Left lung (tissue), 10 donors: ENCODE measurements around the gene RXRA. TPM values are rescaled to one million over a fixed set of nuclear protein-coding genes. Genes with fewer than 3 reads are reported as not detected.

Experiments used
- ATAC-seq: fragments of 200-7000 bp; cut with Tn5 transposase; one replicate; pipeline ENCODE4 v1.9.1; 2020; ENCODE audit warnings: moderate library complexity
- DNase-seq, 4 donors: peaks; one replicate each; pipeline ENCODE4 v3.0.0-alpha.2; 2013 to 2020
- H3K27ac ChIP-seq, 2 donors: fragments of 200-600 bp; sonication (generic) in 1 of 2; one replicate each; pipeline versions ENCODE4 v1.5.0 to v1.8.0; 2020 to 2021
- H3K27me3 ChIP-seq, 2 donors: fragments of 200-600 bp; sonication (generic) in 1 of 2; one replicate each; pipeline versions ENCODE4 v1.5.0 to v1.8.0; 2020 to 2021
- H3K36me3 ChIP-seq, 2 donors: fragments of 200-600 bp; sonication (generic) in 1 of 2; one replicate each; pipeline versions ENCODE4 v1.5.0 to v1.8.0; 2020 to 2021
- H3K4me1 ChIP-seq, 2 donors: fragments of 200-600 bp; one replicate each; pipeline ENCODE4 v1.8.0; 2021
- H3K4me3 ChIP-seq, 2 donors: fragments of 200-600 bp; sonication (generic) in 1 of 2; one replicate each; pipeline versions ENCODE4 v1.5.0 to v1.8.0; 2020 to 2021; ENCODE audit warnings: mild to moderate bottlenecking in 1 of 2
- H3K9me3 ChIP-seq, 2 donors: fragments of 200-600 bp; sonication (generic) in 1 of 2; one replicate each; pipeline versions ENCODE4 v1.5.0 to v1.8.0; 2020 to 2021
- CTCF ChIP-seq, 2 donors: fragments of 200-600 bp; sonication (generic) in 1 of 2; IDR thresholded peaks; one replicate each; pipeline versions ENCODE4 v1.5.0 to v1.8.0; 2021; ENCODE audit warnings: antibody characterized with exemption in 2 of 2
- intact Hi-C, 2 donors: fragments of 100-400 bp; cut with DNase I; formaldehyde crosslinking; loops; one replicate each; pipeline versions ENCODE4 v1.11.2 to v1.14.2; 2022
- polyA plus RNA-seq, 6 donors: library from polyadenylated mRNA; unstranded; fragments of 120-200 nt; gene quantifications; one replicate each; pipeline ENCODE4 v1.2.1, GENCODE V29; 2013; ENCODE audit not compliant: insufficient read length in 6 of 6
- total RNA-seq, 2 donors: library from RNA; stranded (reverse); fragmentation: NEBNext Ultra II Directional; extraction: Animal tissue kit (Norgen Biotek cat#: 25700); gene quantifications; one replicate each; pipeline ENCODE4 v1.2.1, GENCODE V29; 2021
- donor health status: DM: no; HTN: yes; CAD: no.
- donor health status: DM: no; HTN: no; CAD: no.

Gene RXRA
- total and polyA plus RNA-seq, 8 donors: 42.2 to 79.5 (median 55.7) TPM

- peaks cover 0 to 12% of the 10 kb centered on the region in 2 donors for H3K4me1 ChIP-seq
- H3K27me3 ChIP-seq: peaks cover 0 to 17% of the 10 kb centered on the region in 2 donors
- intact Hi-C loops: no loop called here
- H3K27ac ChIP-seq: no peak overlapping the region
- H3K36me3 ChIP-seq: no peaks in the 10 kb centered on the region
- DNase-seq: peak in 1 of 4 donors; percentile 68
- no peaks in the 10 kb centered on the region for H3K9me3 ChIP-seq
- H3K4me3 ChIP-seq: no peak overlapping the region
- TF ChIP-seq CTCF (IDR thresholded peaks at IDR 0.05): no peak
- ATAC-seq: no peak
These were observed 29.8 kb upstream of the RXRA start for GRCh38 chr9:134296301-134297082.

- DNase-seq (peak in 1 of 4 donors; percentile 35), ATAC-seq (no peak)
- no peak overlapping the region for H3K27ac ChIP-seq
- intact Hi-C loops: no loop called here
- H3K36me3 ChIP-seq: no peaks in the 10 kb centered on the region
- H3K9me3 ChIP-seq: no peaks in the 10 kb centered on the region
- no peak overlapping the region for H3K4me3 ChIP-seq
- H3K4me1 ChIP-seq: peaks cover 0 to 12% of the 10 kb centered on the region in 2 donors
- TF ChIP-seq CTCF (IDR thresholded peaks at IDR 0.05): no peak
- H3K27me3 ChIP-seq: peaks cover 0 to 17% of the 10 kb centered on the region in 2 donors
These were observed 29.2 kb upstream of the RXRA start for GRCh38 chr9:134297083-134297410.

- ATAC-seq: no peak
- intact Hi-C loops: no loop called here
- DNase-seq: peak in 1 of 4 donors; percentile 55
These were observed 28.7 kb upstream of the RXRA start for GRCh38 chr9:134297576-134297975.

GRCh38 chr9:134298000-134298399, 28.3 kb upstream of the RXRA start:
- no peak for TF ChIP-seq CTCF (IDR thresholded peaks at IDR 0.05)
- ATAC-seq (no peak), DNase-seq (no peak)
- no peaks in the 10 kb centered on the region for H3K36me3 ChIP-seq
- intact Hi-C loops: no loop called here
- H3K27ac ChIP-seq: no peak overlapping the region
- no peak overlapping the region for H3K4me3 ChIP-seq
- peaks cover 0 to 12% of the 10 kb centered on the region in 2 donors for H3K4me1 ChIP-seq
- H3K9me3 ChIP-seq: no peaks in the 10 kb centered on the region
- peaks cover 0 to 17% of the 10 kb centered on the region in 2 donors for H3K27me3 ChIP-seq

More at GRCh38 chr9:134297576-134297975, 28.7 kb upstream of the RXRA start:
- Histone ChIP-seq H3K4me1 (peaks cover 0 to 12% of the 10 kb centered on the region in 2 donors), H3K36me3 (no peaks in the 10 kb centered on the region), H3K27me3 (peaks cover 0 to 17% of the 10 kb centered on the region in 2 donors), H3K27ac (no peak overlapping the region), H3K9me3 (no peaks in the 10 kb centered on the region), H3K4me3 (no peak overlapping the region)
- no peak for TF ChIP-seq CTCF (IDR thresholded peaks at IDR 0.05)

- TF ChIP-seq CTCF (IDR thresholded peaks at IDR 0.05): no peak
- Histone ChIP-seq H3K27ac (no peak overlapping the region), H3K36me3 (no peaks in the 10 kb centered on the region), H3K4me1 (peaks cover 0 to 2% of the 10 kb centered on the region in 2 donors), H3K9me3 (no peaks in the 10 kb centered on the region), H3K4me3 (no peak overlapping the region), H3K27me3 (peaks cover 0 to 7% of the 10 kb centered on the region in 2 donors)
- no peak for ATAC-seq
- intact Hi-C loops: no loop called here
- DNase-seq: no peak
These were observed 27.2 kb upstream of the RXRA start for GRCh38 chr9:134299068-134299467.
